Endothelial cell of umbilical vein (primary cell): ENCODE results near the gene LYZL1. TPM values are rescaled to one million over a fixed set of nuclear protein-coding genes. Genes with fewer than 3 reads are reported as not detected.

ENCODE experiments used
- BruUV-seq: library from RNA; stranded (reverse); fragments of 400-500 nt; replicated peaks from 2 replicates; lab custom pipeline; 2021; lab: Mats Ljungman, UMichigan
- CTCF ChIA-PET: fragments of 300-600, 350-600 bp; sonication (Branson Sonifier 250); formaldehyde crosslinking; loops from one replicate; lab custom pipeline; 2021; ENCODE audit warnings: antibody characterized with exemption, inconsistent platforms; lab: Charles Lee
- POLR2A ChIA-PET: fragments of 300-600, 350-600 bp; sonication (Branson Sonifier 250); formaldehyde crosslinking; loops from one replicate; lab custom pipeline; 2021; ENCODE audit warnings: antibody characterized with exemption, inconsistent platforms; lab: Charles Lee
- DNase-seq: peaks from one replicate; pipeline ENCODE4 v3.0.0-alpha.2; 2011; ENCODE audit warnings: low read depth, low spot score
- FAIRE-seq: peaks from 2 replicates; lab custom pipeline; 2011; peaks lifted over from hg19 to GRCh38; lab: Jason Lieb, UNC
- H2AFZ ChIP-seq: 2 replicates; pipeline ENCODE4 v1.6.0; 2012; ENCODE audit warnings: low read depth, low read length, control low read depth, inconsistent platforms
- H3K27ac ChIP-seq: 2 replicates; pipeline ENCODE4 v1.5.1; 2011; ENCODE audit warnings: low read depth, mild to moderate bottlenecking, control low read depth, low read length, moderate library complexity; ENCODE audit not compliant: insufficient read depth
- H3K27me3 ChIP-seq, 2 experiments: 2 replicates each; pipeline versions ENCODE4 v1.6.0 to v1.6.1; 2011; ENCODE audit warnings: low read length in 2 of 2, mixed read lengths in 1 of 2; ENCODE audit not compliant: control insufficient read depth in 2 of 2, insufficient read depth in 2 of 2
- H3K36me3 ChIP-seq, 2 experiments: 2 replicates in 1 of 2; 3 replicates in 1 of 2; pipeline ENCODE4 v1.5.1; 2011; ENCODE audit warnings: low read length in 2 of 2, mild to moderate bottlenecking in 1 of 2, moderate library complexity in 1 of 2; ENCODE audit not compliant: control insufficient read depth in 2 of 2, insufficient read depth in 2 of 2; ENCODE audit errors: extremely low read depth in 1 of 2
- H3K4me1 ChIP-seq: 3 replicates; pipeline ENCODE4 v1.5.1; 2011; ENCODE audit warnings: mild to moderate bottlenecking, low read length; ENCODE audit not compliant: control insufficient read depth, insufficient read depth; ENCODE audit errors: extremely low read depth
- H3K4me2 ChIP-seq: 2 replicates; pipeline ENCODE4 v1.6.1; 2011; ENCODE audit warnings: low read length, control low read depth, mixed read lengths; ENCODE audit not compliant: insufficient read depth
- H3K4me3 ChIP-seq, 3 experiments: fragments of 200-600 bp in 1 of 3; sonication (generic), shearing (Covaris generic) in 1 of 3; replicated peaks in 1 of 3; 2 replicates each; pipeline ENCODE4 v1.5.1; 2011 to 2016; ENCODE audit warnings: control low read depth in 3 of 3, low read length in 3 of 3, mild to moderate bottlenecking in 2 of 3, inconsistent platforms in 1 of 3, low read depth in 1 of 3, moderate library complexity in 1 of 3; ENCODE audit not compliant: insufficient read depth in 1 of 3
- H3K79me2 ChIP-seq: 2 replicates; pipeline ENCODE4 v1.6.0; 2012; ENCODE audit warnings: low read length, inconsistent platforms; ENCODE audit not compliant: control insufficient read depth, insufficient read depth
- H3K9ac ChIP-seq: replicated peaks from 2 replicates; pipeline ENCODE3; 2011; ENCODE audit warnings: low read length, control low read depth; ENCODE audit not compliant: insufficient read depth; ENCODE audit errors: extremely low read depth
- H3K9me1 ChIP-seq: replicated peaks from 3 replicates; pipeline ENCODE4 v1.6.0; 2011; ENCODE audit warnings: mild to moderate bottlenecking, low read length; ENCODE audit not compliant: control insufficient read depth, insufficient read depth; ENCODE audit errors: extremely low read depth
- H3K9me3 ChIP-seq: replicated peaks from 2 replicates; pipeline ENCODE4 v1.5.1; 2012; ENCODE audit warnings: low read length, inconsistent platforms; ENCODE audit not compliant: control insufficient read depth, insufficient read depth
- H4K20me1 ChIP-seq: replicated peaks from 2 replicates; pipeline ENCODE3; 2011; ENCODE audit warnings: mild to moderate bottlenecking, low read length; ENCODE audit not compliant: control insufficient read depth, insufficient read depth; ENCODE audit errors: extremely low read depth
- EZH2 ChIP-seq: IDR thresholded peaks from 2 replicates; pipeline ENCODE4 v1.6.1; 2012; ENCODE audit warnings: borderline replicate concordance, low read depth, mild to moderate bottlenecking, moderate library complexity, low read length, inconsistent platforms; ENCODE audit not compliant: severe bottlenecking
- FOS ChIP-seq: IDR thresholded peaks from 2 replicates; pipeline ENCODE4 v1.6.1; 2011; ENCODE audit warnings: mild to moderate bottlenecking, low read length, moderate library complexity, borderline replicate concordance; ENCODE audit not compliant: insufficient read depth
- GATA2 ChIP-seq: IDR thresholded peaks from 2 replicates; pipeline ENCODE4 v1.7.0; 2011; ENCODE audit warnings: low read depth, mild to moderate bottlenecking, moderate library complexity, mixed read lengths, low read length; ENCODE audit not compliant: insufficient read length, insufficient read depth
- JUN ChIP-seq: IDR thresholded peaks from 2 replicates; pipeline ENCODE4 v1.6.1; 2011; ENCODE audit warnings: borderline replicate concordance, low read depth; ENCODE audit not compliant: insufficient read length, insufficient read depth
- POLR2A ChIP-seq: IDR thresholded peaks from 2 replicates; pipeline ENCODE4 v1.6.1; 2012; ENCODE audit warnings: low read depth, mild to moderate bottlenecking, control low read depth, low read length
- POLR2AphosphoS5 ChIP-seq: IDR thresholded peaks from 2 replicates; pipeline ENCODE4 v1.6.1; 2012; ENCODE audit warnings: low read depth, mild to moderate bottlenecking, control low read depth, low read length, moderate library complexity; ENCODE audit not compliant: insufficient read depth
- dilution Hi-C: fragments of 300-500 bp; cut with MboI; formaldehyde crosslinking; loops from one replicate; pipeline ENCODE4 v1.15.0; 2019; ENCODE audit warnings: low sequenced_read_pairs; ENCODE audit not compliant: extremely low pct_ligation_motif_present
- intact Hi-C: fragments of 100-400 bp; cut with micrococcal nuclease; formaldehyde crosslinking; loops from one replicate; pipeline ENCODE4 v1.10.0; 2022
- polyA plus RNA-seq, 4 experiments: library from polyadenylated mRNA; depleted of rRNA in 3 of 4; stranded (reverse) in 3 of 4; unstranded in 1 of 4; fragments of >200 nt; gene quantifications; 2 replicates each; pipeline versions ENCODE4 v1.2.1 to v1.2.3, GENCODE V29; 2011 to 2012; ENCODE audit warnings: missing spikeins in 1 of 4
- total RNA-seq: library from RNA; stranded (reverse); gene quantifications from 2 replicates; pipeline ENCODE4 v1.2.3, GENCODE V29; 2021
- TF ChIP-seq, protein P1 (sequence below): IDR thresholded peaks from 2 replicates; pipeline ENCODE4 v1.6.1; 2011; ENCODE audit not compliant: insufficient read depth, insufficient read length
- TF ChIP-seq, protein P2 (sequence below), 2 donors: IDR thresholded peaks; 1 replicate in 1 of 2; 2 replicates in 1 of 2; pipeline ENCODE4 v1.5.1; 2011; ENCODE audit warnings: low read length in 2 of 2, mild to moderate bottlenecking in 2 of 2, moderate library complexity in 2 of 2, control low read depth in 1 of 2, inconsistent platforms in 1 of 2, low read depth in 1 of 2; ENCODE audit not compliant: insufficient read depth in 1 of 2; ENCODE audit errors: extremely low read depth in 1 of 2

LYZL1 gene
- total and polyA plus RNA-seq, 2 donors (not counting 3 experiments of a cell fraction or from before 2014, with no cell fraction given) = not detected

DNA sequence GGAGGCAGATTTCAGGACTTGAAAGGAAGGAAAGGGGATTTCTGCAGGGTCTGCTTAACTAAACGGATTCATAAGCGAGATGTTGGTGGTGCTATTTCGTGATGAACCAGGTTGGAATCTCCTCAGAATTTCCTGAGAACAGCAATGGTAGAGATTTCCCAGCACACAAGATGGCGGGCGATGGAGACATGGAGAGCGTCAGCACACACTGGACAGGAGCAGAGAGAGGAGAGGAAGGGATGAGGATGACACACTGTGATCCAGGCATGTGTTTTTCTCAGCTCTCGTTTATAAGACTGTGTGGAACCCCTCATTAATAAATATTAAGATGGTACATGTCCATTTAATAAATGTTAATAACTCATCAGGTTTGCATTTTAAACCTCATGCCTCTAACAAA, 43.9 kb upstream of the LYZL1 start:
- FAIRE-seq = no peak
- no peaks in the 10 kb centered on the region for H3K4me1 ChIP-seq
- H3K4me3 ChIP-seq = no peak overlapping the region
- H3K27me3 ChIP-seq = peaks cover 0 to 2% of the 10 kb centered on the region in 2 experiments
- dilution Hi-C loops (no loop called here), intact Hi-C loops (loop anchor here (10.0 kb wide), 2 partner anchors 110 to 620 kb away; no protein-coding TSS in a partner anchor)
- POLR2A ChIA-PET = no interaction called here
- H3K4me2 ChIP-seq = no peak overlapping the region
- H3K27ac ChIP-seq = no peak overlapping the region
- BruUV-seq = no TSS peak
- no peaks in the 10 kb centered on the region for H4K20me1 ChIP-seq
- H3K9me1 ChIP-seq = no peaks in the 10 kb centered on the region
- no peak for DNase-seq
- H3K79me2 ChIP-seq = no peaks in the 10 kb centered on the region
- no peak overlapping the region for H2AFZ ChIP-seq
- TF ChIP-seq, protein P1, sequence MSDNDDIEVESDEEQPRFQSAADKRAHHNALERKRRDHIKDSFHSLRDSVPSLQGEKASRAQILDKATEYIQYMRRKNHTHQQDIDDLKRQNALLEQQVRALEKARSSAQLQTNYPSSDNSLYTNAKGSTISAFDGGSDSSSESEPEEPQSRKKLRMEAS = no peak
- TF ChIP-seq POLR2A = no peak
- CTCF ChIA-PET = interaction anchor here (1.5 to 2.9 kb wide), 2 partner anchors 60 to 581 kb away, joined by 3 to 35 read pairs; no protein-coding TSS in a partner anchor
- no peak overlapping the region for H3K9ac ChIP-seq
- H3K36me3 ChIP-seq = no peaks in the 10 kb centered on the region
- no peaks in the 10 kb centered on the region for H3K9me3 ChIP-seq

DNA sequence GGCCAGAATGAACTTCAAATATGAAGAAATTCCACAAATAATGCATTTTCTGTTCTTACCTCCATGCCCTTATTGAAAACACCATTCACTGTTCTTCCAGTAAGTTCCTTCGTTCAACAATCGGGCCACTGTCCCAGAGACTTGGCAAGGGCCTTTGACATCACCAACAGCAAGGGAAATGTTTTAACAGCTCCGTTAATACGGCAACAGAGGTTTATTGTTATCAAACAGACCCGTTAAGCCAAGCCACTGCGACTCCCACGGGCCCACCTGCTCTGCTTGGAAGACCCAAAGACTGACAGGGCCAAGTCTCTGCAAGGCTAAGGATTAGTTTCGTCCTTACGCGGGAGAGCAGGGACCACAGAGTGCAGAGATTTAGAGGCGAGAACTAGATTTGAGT, 43.4 kb upstream of the LYZL1 start:
- Histone ChIP-seq H3K36me3 (no peaks in the 10 kb centered on the region), H4K20me1 (no peaks in the 10 kb centered on the region), H3K79me2 (no peaks in the 10 kb centered on the region), H3K4me1 (no peaks in the 10 kb centered on the region), H3K9me3 (no peaks in the 10 kb centered on the region), H3K4me3 (no peak overlapping the region), H3K4me2 (no peak overlapping the region), H3K27ac (no peak overlapping the region), H3K9me1 (no peaks in the 10 kb centered on the region), H3K27me3 (peaks cover 0 to 2% of the 10 kb centered on the region in 2 experiments), H3K9ac (no peak overlapping the region), H2AFZ (no peak overlapping the region)
- BruUV-seq = no TSS peak
- intact Hi-C loops = loop anchor here (10.0 kb wide), 2 partner anchors 111 to 621 kb away; no protein-coding TSS in a partner anchor
- ChIA-PET CTCF (interaction anchor here (1.5 kb wide), 1 partner anchor 59 kb away, joined by 3 read pairs; no protein-coding TSS in a partner anchor), POLR2A (no interaction called here)
- FAIRE-seq (no peak), DNase-seq (no peak)
- no peak for TF ChIP-seq FOS
- TF ChIP-seq JUN = no peak
- TF ChIP-seq GATA2 = no peak
- TF ChIP-seq POLR2AphosphoS5 = no peak
- TF ChIP-seq, protein P2, sequence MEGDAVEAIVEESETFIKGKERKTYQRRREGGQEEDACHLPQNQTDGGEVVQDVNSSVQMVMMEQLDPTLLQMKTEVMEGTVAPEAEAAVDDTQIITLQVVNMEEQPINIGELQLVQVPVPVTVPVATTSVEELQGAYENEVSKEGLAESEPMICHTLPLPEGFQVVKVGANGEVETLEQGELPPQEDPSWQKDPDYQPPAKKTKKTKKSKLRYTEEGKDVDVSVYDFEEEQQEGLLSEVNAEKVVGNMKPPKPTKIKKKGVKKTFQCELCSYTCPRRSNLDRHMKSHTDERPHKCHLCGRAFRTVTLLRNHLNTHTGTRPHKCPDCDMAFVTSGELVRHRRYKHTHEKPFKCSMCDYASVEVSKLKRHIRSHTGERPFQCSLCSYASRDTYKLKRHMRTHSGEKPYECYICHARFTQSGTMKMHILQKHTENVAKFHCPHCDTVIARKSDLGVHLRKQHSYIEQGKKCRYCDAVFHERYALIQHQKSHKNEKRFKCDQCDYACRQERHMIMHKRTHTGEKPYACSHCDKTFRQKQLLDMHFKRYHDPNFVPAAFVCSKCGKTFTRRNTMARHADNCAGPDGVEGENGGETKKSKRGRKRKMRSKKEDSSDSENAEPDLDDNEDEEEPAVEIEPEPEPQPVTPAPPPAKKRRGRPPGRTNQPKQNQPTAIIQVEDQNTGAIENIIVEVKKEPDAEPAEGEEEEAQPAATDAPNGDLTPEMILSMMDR (IDR thresholded peaks at IDR 0.05; ENCODE audit: extremely low read depth in 1 of 2, insufficient read depth in 1 of 2, low read depth in 1 of 2, low read length in 2 of 2) = no peak
- TF ChIP-seq, protein P1 = no peak
- no peak for TF ChIP-seq POLR2A
- no peak for TF ChIP-seq EZH2
- dilution Hi-C loops = no loop called here
